SU-DHL-6 (cell line): ENCODE results near the gene NTHL1.

Source experiments
- CTCF ChIP-seq: fragments of 200-600 bp; sonication (generic); IDR thresholded peaks from one replicate; pipeline ENCODE4 v1.5.1; 2017; ENCODE audit warnings: antibody characterized with exemption, mild to moderate bottlenecking, low read length, moderate library complexity; ENCODE audit not compliant: insufficient read depth, poor library complexity, severe bottlenecking
- EZH2phosphoT487 ChIP-seq: fragments of 200-600 bp; sonication (generic), shearing (Covaris generic); conservative IDR thresholded peaks from 2 replicates; pipeline ENCODE4 v1.6.1; 2018; ENCODE audit warnings: mild to moderate bottlenecking, antibody characterized with exemption, low read length, moderate library complexity, mixed read lengths

- no peak for TF ChIP-seq CTCF
- no peak for TF ChIP-seq EZH2phosphoT487
These were observed 42.8 kb upstream of the NTHL1 start for GRCh38 chr16:2090481-2090776.
